GM10847 (cell line): Measurements from ENCODE around the gene PPP2R2D.

Experiments used
- POLR2A ChIP-seq: IDR thresholded peaks from 2 replicates; pipeline ENCODE4 v1.6.1; 2011; ENCODE audit not compliant: insufficient read length; ENCODE audit errors: extremely low read depth

The PPP2R2D gene

DNA sequence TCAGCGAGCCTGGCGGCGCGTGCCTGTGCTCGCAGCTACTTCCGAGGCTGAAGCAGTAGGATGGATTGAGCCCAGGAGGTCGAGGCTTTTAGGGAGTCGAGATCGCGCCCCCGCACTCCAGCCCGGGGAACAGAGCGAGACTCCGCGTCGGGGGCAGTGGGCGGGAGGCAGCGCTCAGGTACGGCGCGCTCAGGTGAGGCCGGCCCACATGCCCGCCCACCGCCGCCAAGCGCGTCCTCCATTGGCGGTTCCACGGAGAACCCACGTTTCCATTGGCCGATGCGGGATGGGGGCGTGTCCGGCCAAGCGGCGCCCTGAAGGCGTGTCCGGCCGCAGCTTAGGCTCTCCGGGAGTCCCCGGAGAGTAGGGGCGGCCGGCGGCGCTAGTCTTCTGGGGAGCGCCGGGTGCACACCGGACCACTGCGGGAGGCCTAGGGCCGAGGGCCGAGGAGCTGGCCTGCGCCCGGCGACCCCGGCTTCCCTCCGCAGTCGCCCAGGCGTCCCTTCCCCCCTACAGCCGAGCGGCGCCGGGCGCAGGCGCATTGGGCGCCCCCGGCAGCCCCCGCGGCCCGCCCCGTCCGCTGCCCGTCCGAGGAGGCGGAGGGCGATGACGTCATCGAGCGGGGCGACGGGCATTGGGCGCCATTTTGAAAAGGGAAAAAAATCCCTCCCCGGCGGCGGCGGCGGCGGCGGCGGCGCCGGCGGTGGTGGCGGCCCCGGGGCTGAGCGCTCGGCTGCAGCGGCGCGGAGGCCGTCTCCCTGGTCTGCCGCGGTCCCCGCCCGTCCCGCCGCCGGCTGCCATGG is at the start of gene PPP2R2D:
Gene PPP2R2D, plus strand, starts transcription at position 659 of the 803 bp plus-strand sequence. Its CDS starts 141 bp downstream, at position 800.
- peak; percentile 55 for TF ChIP-seq POLR2A

DNA sequence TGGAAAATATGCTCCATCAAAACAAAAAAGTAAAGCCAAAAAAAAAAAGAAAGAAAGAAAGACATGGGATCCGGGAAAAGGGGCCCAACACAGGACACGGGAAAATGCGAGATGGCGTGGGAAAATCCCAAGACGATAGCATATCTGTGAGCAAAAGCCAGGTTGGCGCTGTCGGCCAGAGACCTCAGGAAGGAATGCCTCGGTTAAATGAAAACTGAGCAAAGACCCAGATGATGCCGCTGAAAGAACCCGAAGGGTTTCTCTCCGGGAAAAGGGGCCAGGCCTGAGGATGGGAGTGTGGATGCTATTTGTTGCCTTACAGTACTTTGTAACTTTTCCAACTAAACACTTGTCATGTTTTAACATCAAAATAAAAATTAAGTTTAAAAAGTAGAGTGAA is 49.5 kb upstream of the PPP2R2D start:
- TF ChIP-seq POLR2A = no peak

DNA sequence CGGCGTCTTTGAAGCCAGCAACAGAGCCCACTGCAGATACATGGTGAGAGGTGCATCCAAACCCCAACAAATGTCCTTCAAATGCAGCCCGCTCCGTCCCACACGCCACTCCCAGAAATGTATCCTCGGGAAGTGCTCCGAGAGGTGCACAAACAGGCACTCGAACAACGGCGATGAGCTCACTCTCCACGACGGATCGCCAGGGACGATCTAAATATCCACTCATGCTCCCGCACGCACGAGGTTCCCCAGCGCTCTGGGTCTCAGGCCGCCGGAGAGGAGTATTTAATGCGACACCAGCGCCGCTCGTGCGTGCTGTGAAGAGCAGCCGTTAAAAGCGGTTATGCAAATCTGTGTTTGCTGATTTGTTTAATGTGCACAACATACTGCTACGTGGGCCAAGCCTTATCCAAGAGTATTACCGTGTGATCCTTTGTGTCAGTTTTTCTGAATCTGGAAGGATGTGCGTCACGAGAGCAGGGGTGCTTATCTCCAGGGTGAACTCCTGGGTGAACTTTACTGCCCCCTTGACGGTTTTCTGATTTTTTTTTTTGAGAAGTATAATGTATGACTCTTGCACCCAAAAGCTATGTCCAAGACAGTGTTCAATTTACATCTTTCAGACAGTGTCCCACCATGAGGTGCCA is 48.5 kb upstream of the PPP2R2D start:
- no peak for TF ChIP-seq POLR2A

DNA sequence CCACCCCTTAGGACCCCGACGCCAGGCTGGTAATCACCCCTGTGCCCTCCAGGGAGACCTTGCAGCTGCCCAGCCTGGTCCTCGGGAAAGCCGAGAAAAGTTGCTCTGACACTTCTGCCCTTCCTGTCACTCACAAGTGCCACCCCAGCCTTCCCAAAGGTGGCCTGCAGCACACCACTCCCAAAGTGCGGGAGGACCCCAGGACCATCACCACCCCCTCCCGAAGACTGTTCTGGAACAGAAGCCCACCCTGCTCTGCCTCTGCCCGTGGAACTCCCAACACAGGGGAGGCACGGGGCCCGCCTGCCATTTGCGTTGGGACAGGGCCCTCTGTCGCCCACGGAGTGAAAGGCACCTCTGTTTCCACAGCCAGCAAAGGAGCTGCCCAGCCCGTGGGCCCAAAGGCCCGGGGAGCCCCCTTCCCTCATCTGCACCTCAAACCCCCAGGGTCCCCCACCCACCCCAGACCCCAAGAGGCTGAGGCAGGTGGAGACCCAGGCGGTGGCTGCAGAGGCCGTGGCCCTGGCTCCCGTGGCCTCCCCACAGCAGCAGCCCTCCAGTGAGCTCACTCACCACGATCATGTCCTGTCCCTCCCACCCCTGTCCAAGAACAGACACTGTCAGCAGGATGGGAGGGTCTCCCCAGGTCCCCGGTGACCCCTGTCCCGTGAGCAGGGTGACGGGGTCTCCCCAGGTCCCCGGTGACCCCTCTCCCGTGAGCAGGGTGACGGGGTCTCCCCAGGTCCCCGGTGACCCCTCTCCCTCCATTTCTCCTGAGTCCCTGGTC is 47.8 kb upstream of the PPP2R2D start:
- no peak for TF ChIP-seq POLR2A

DNA sequence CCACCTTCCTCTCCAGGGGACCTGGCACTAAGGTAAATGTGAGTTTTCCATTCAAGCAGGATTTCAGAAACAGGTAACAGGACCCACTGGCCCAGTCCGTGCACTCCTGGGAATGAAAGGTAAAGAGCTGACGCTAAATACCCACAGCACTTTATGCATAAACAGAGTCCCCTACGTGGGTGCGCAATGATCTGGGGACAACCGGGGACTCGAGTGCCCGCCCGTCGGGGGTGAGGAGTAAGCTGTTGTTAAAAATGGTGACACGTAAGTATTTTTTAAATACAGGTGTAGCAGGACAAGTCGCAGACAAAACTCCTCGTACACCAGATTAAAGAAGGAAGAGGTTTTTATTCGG is 47.2 kb upstream of the PPP2R2D start:
- no peak for TF ChIP-seq POLR2A

DNA sequence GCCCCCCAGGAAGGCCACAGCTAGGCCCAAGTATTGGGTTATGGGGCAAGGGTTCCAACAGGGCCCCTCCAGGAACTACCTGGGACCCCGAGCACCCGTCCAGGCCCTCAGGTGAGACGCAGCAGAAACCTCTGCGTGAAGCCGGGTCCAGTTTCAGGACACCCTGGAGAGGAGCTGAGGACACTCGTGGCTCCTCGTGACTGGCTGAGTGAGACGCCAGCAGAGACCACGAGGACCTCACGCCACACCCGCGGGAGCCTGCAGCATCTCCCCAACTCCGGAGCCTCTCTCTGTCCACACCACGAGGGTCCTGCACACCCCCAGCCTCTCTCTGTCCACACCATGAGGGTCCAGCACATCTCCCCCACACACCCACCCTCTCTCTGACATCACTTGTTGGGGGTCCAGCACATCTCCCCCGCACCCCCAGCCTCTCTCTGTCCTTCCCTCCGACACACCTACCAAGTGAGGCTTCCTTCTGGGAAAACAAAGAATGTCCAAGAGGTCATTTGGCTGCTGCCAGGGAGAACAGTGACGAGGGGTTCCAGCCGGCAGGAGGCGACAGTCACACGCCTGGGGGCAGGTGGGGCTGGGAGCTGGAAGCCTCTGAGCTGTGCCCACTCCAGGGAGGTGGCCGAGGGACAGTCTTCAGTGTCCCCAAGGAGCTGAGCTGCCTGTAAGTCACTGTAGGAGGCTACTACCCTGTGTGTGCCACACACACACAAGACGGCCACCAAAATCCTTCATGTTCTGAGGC is 46.1 kb upstream of the PPP2R2D start:
- no peak for TF ChIP-seq POLR2A

DNA sequence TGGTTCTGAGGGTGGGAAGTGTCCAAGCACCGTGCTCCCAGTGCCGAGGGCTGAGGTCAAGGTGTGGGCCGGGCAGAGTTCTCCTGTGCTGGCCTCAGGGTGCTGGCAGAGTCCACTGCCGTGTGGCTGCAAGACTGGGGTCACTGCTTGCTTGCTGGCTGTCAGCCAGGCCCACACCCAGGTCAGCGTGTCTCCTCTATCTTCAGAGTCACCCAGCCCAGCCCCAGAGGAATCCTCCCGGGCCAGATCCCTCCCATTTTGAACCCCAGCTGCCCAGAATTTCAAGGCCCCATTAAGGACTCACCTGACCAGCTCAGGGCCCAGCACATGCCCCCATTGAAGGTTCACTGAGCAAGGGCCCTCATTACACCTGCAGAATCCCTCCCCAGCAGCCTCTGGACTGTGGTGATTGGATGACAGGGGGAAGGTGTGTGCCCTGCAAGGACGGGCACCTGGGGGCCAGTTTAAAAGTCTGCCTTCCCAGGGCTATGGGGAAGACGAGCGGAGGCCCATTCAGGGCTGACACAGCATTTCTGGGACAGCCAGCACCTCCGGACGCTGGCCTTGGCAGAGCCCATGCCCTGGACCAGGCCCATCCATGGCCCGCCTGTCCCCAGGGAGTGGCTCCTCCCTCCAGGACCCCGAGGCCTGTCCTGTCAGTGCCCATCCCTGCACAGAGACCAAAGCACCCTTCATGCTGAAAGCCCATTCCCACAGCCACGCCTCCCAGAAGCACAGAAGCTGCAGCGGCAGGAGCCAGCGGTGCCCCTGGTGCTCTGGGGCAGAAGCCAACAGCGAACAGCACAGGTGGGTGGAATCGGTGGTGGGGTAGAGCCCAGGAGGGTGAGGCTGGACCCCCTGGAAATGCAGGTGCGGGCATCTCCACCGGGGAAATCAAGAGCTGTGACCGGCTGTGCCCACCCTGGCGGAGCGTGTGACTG is 45.1 kb upstream of the PPP2R2D start:
- no peak for TF ChIP-seq POLR2A

DNA sequence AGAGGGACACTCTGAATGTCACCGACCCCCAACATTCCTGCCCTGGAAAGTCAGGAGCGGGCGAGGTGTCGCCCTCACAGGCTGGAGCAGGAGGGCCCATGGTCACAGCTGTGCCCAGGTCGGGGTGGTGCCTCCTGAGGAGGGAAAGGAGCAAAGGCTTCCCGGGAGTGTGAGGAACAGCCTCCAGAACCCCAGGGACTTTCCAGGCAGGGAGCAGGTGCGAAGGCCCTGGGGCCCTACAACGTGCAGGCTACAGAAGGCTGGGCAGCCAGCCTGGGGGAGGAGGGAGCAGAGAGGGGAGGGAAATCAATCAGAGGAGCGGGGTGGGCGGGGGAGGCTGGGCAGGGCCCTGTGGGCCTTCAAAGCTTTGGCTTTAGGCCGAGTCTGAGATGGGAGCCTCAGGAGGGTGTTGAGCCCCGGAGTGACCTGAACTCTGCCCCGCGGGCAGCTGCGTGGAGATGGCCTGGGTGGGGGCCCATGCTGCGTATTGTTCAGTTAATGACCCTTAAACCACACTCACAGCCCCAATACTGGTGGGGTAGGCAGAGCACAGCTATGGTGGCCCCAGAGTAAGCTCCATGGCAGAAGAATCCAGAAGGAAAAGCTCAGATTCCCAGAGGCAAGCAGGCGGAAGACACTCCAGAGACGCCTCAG is 44.2 kb upstream of the PPP2R2D start:
- TF ChIP-seq POLR2A = no peak

DNA sequence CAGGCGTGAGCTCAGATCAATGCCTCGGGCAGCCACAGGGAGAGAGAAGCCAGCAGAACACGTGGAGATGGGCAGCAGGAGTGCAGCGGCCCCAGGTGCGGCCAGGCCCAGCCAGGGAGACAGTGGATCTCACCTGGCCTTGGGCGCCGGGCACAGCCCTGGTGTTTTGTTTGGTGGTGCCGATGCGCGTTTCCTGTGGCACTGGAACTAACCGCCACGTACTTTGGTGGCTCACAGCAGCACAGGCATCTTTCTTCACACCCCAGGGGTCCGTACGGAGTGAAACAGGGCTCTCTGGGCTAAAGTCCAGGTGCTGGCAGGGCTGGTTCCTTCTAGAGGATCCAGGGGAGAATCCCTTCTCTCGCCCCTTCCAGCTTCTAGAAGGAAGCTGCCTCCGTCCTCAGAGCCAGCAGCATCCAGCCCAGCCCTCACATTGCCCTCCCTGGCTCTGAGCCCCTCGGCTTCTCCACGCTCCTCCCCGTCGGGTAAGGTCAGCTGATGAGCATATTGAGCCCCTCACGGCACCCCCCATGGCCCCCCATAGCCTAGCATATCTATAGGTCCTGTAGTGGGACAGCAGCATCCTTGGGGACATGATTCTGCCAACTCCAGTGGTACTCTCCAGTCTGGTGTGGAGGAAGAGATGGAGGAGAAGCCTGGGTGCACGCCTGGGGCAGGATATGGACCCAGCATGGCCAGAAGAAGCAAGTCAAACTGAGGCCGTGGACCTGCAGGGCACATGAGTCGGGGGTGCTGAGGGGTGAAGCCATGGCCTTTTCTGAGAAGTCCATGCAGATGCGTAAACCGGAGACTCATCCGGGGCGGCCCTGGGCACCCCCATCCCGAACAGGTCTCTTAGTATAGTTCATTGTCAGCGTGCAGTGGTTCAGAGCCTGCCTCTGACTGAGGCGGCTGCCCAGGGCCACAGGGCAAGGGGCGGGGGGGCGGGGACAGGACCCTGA is 43.4 kb upstream of the PPP2R2D start:
- no peak for TF ChIP-seq POLR2A

DNA sequence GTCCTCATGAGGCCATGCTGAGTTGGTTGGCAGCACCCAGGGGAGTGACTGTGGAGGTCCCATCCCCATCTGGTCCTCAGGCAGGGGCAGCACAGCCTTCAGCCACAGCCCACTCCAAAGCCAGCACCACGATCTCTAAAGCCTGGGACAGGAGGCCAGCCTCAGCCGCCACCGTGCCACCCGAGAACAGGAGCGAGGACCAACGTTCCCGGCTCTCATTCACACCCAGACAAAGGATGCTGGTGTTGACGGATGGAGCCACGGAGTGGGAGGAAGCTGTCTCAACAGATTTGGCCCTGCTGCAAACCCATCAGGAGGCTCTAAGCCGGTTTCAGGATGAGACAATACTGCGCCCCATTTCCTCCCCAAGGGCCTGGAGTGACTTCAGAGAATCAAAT is 42.7 kb upstream of the PPP2R2D start:
- TF ChIP-seq POLR2A = no peak

DNA sequence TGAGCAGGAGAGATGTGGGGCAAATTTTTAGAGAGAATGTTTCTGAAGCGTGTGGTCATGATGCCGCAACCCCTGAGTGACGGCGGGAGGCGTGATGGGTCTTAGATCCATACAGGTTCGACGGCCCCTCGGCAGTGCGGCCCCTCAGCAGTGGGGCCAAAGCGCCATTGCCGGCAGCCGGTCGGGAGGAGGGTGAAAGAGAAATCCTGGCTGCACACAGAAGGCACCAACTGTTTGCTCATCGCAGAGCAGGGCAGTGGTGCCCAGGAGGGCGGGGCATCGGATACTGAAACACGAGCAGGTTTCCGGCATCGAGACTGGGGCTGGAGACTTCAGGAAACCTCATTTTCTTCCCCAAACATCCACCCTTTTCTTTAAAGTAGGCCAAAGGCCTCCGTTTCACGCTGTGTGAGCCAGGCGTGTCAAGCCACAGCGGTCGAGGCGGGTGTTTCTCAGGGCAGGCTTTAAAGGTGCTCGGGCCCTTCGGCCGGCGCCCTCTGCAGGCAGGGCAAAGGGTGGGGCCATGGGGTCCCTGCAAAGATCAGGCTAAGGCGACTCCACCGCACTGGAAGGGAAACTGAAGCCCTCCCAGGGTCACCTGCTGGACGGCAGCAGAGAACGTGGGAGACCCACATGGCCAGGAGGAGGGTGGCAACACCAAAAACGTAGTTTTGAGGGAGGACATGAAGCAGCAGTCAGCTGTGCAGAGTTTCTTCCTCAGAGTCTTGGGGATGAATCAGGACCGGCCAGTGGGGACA is 42.0 kb upstream of the PPP2R2D start:
- TF ChIP-seq POLR2A = no peak
